ENCODE measurements around the gene PRDM16. TPM values are rescaled to one million over a fixed set of nuclear protein-coding genes. Genes with fewer than 3 reads are reported as not detected.

PRDM16 gene
- total RNA-seq, 1 donor from 2014 or later: 0.43 TPM

- H3K27me3 ChIP-seq (ENCODE audit: insufficient read depth, low read length): peaks cover 9% of the 10 kb centered on the region
- H3K79me2 ChIP-seq (ENCODE audit: insufficient read depth, low read length): no peaks in the 10 kb centered on the region
- no peak overlapping the region for H3K27ac ChIP-seq (ENCODE audit: low read depth, low read length)
- no peak overlapping the region for H3K4me3 ChIP-seq (ENCODE audit: insufficient read depth, low read depth, low read length)
- peaks cover 4% of the 10 kb centered on the region for H3K9me3 Mint-ChIP-seq (ENCODE audit: unreplicated experiment)
- H3K36me3 ChIP-seq (ENCODE audit: insufficient read depth, low read length): no peaks in the 10 kb centered on the region
- no peaks in the 10 kb centered on the region for H3K9me3 ChIP-seq (ENCODE audit: insufficient read depth, low read depth, low read length)
- H3K36me3 Mint-ChIP-seq (ENCODE audit: low read depth, unreplicated experiment): no peaks in the 10 kb centered on the region
- no peak overlapping the region for H2AFZ ChIP-seq (ENCODE audit: low read depth, low read length)
- H3K9ac ChIP-seq (ENCODE audit: low read length): no peak overlapping the region
- peaks cover 41% of the 10 kb centered on the region for H3K27me3 Mint-ChIP-seq (ENCODE audit: low read depth, unreplicated experiment)
- no peak overlapping the region for H3K4me2 ChIP-seq (ENCODE audit: low read length)
- DNase-seq (ENCODE audit: low read depth) (no peak), FAIRE-seq (no peak)
- H3K4me1 Mint-ChIP-seq (ENCODE audit: low read depth, unreplicated experiment): no peaks in the 10 kb centered on the region
- no peaks in the 10 kb centered on the region for H3K4me1 ChIP-seq (ENCODE audit: insufficient read depth, low read length)
- H3K27ac Mint-ChIP-seq (ENCODE audit: unreplicated experiment): no peak overlapping the region
- TF ChIP-seq EZH2 (IDR thresholded peaks at IDR 0.05; ENCODE audit: insufficient read depth, low read length): no peak
- TF ChIP-seq, protein P1, sequence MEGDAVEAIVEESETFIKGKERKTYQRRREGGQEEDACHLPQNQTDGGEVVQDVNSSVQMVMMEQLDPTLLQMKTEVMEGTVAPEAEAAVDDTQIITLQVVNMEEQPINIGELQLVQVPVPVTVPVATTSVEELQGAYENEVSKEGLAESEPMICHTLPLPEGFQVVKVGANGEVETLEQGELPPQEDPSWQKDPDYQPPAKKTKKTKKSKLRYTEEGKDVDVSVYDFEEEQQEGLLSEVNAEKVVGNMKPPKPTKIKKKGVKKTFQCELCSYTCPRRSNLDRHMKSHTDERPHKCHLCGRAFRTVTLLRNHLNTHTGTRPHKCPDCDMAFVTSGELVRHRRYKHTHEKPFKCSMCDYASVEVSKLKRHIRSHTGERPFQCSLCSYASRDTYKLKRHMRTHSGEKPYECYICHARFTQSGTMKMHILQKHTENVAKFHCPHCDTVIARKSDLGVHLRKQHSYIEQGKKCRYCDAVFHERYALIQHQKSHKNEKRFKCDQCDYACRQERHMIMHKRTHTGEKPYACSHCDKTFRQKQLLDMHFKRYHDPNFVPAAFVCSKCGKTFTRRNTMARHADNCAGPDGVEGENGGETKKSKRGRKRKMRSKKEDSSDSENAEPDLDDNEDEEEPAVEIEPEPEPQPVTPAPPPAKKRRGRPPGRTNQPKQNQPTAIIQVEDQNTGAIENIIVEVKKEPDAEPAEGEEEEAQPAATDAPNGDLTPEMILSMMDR (IDR thresholded peaks at IDR 0.05; ENCODE audit: insufficient read depth, low read depth, low read length): no peak
- H3K4me3 Mint-ChIP-seq (ENCODE audit: unreplicated experiment): no peak overlapping the region
- H4K20me1 ChIP-seq (ENCODE audit: insufficient read depth, low read length): peaks cover 22% of the 10 kb centered on the region
Measured at GRCh38 chr1:3251099-3251806, 182.2 kb downstream of the PRDM16 start.

- H3K4me3 ChIP-seq (ENCODE audit: insufficient read depth, low read depth, low read length): no peak overlapping the region
- H3K4me1 ChIP-seq (ENCODE audit: insufficient read depth, low read length): no peaks in the 10 kb centered on the region
- peaks cover 23% of the 10 kb centered on the region for H4K20me1 ChIP-seq (ENCODE audit: insufficient read depth, low read length)
- no peak overlapping the region for H2AFZ ChIP-seq (ENCODE audit: low read depth, low read length)
- Mint-ChIP-seq H3K9me3 (ENCODE audit: unreplicated experiment) (peaks cover 4% of the 10 kb centered on the region), H3K27me3 (ENCODE audit: low read depth, unreplicated experiment) (peaks cover 42% of the 10 kb centered on the region), H3K36me3 (ENCODE audit: low read depth, unreplicated experiment) (no peaks in the 10 kb centered on the region), H3K27ac (ENCODE audit: unreplicated experiment) (no peak overlapping the region), H3K4me3 (ENCODE audit: unreplicated experiment) (no peak overlapping the region), H3K4me1 (ENCODE audit: low read depth, unreplicated experiment) (no peaks in the 10 kb centered on the region)
- no peaks in the 10 kb centered on the region for H3K9me3 ChIP-seq (ENCODE audit: insufficient read depth, low read depth, low read length)
- H3K27me3 ChIP-seq (ENCODE audit: insufficient read depth, low read length): peaks cover 9% of the 10 kb centered on the region
- no peak overlapping the region for H3K9ac ChIP-seq (ENCODE audit: low read length)
- no peak overlapping the region for H3K27ac ChIP-seq (ENCODE audit: low read depth, low read length)
- no peaks in the 10 kb centered on the region for H3K36me3 ChIP-seq (ENCODE audit: insufficient read depth, low read length)
- H3K4me2 ChIP-seq (ENCODE audit: low read length): no peak overlapping the region
- TF ChIP-seq EZH2 (IDR thresholded peaks at IDR 0.05; ENCODE audit: insufficient read depth, low read length): no peak
- TF ChIP-seq, protein P1 (IDR thresholded peaks at IDR 0.05; ENCODE audit: insufficient read depth, low read depth, low read length): no peak
- no peak for DNase-seq (ENCODE audit: low read depth)
- no peaks in the 10 kb centered on the region for H3K79me2 ChIP-seq (ENCODE audit: insufficient read depth, low read length)
- FAIRE-seq: no peak
Measured at GRCh38 chr1:3251807-3252428, 182.9 kb downstream of the PRDM16 start.

GRCh38 chr1:3255680-3256079, 186.7 kb downstream of the PRDM16 start:
- FAIRE-seq (no peak), DNase-seq (ENCODE audit: low read depth) (no peak)
- H3K27ac Mint-ChIP-seq (ENCODE audit: unreplicated experiment): no peak overlapping the region
- peaks cover 4% of the 10 kb centered on the region for H3K79me2 ChIP-seq (ENCODE audit: insufficient read depth, low read length)
- H3K4me2 ChIP-seq (ENCODE audit: low read length): no peak overlapping the region
- H3K9me3 ChIP-seq (ENCODE audit: insufficient read depth, low read depth, low read length): no peaks in the 10 kb centered on the region
- TF ChIP-seq, protein P1 (IDR thresholded peaks at IDR 0.05; ENCODE audit: insufficient read depth, low read depth, low read length): no peak
- TF ChIP-seq EZH2 (IDR thresholded peaks at IDR 0.05; ENCODE audit: insufficient read depth, low read length): no peak
- no peak overlapping the region for H3K9ac ChIP-seq (ENCODE audit: low read length)
- no peaks in the 10 kb centered on the region for H3K36me3 Mint-ChIP-seq (ENCODE audit: low read depth, unreplicated experiment)
- H3K27ac ChIP-seq (ENCODE audit: low read depth, low read length): no peak overlapping the region
- no peaks in the 10 kb centered on the region for H3K27me3 ChIP-seq (ENCODE audit: insufficient read depth, low read length)
- H3K4me1 Mint-ChIP-seq (ENCODE audit: low read depth, unreplicated experiment): no peaks in the 10 kb centered on the region
- peaks cover 21% of the 10 kb centered on the region for H4K20me1 ChIP-seq (ENCODE audit: insufficient read depth, low read length)
- H2AFZ ChIP-seq (ENCODE audit: low read depth, low read length): no peak overlapping the region
- H3K4me1 ChIP-seq (ENCODE audit: insufficient read depth, low read length): no peaks in the 10 kb centered on the region
- no peaks in the 10 kb centered on the region for H3K36me3 ChIP-seq (ENCODE audit: insufficient read depth, low read length)
- H3K4me3 ChIP-seq (ENCODE audit: insufficient read depth, low read depth, low read length): no peak overlapping the region
- peaks cover 13% of the 10 kb centered on the region for H3K9me3 Mint-ChIP-seq (ENCODE audit: unreplicated experiment)
- H3K27me3 Mint-ChIP-seq (ENCODE audit: low read depth, unreplicated experiment): peaks cover 34% of the 10 kb centered on the region
- no peak overlapping the region for H3K4me3 Mint-ChIP-seq (ENCODE audit: unreplicated experiment)

Measured in astrocyte (in vitro differentiated cells and primary cell).